NK-92 (cell line): ENCODE measurements around the gene COX6A1.

ENCODE experiments used
- DNase-seq: peaks from one replicate; lab custom pipeline; 2025; ENCODE audit not compliant: unreplicated experiment; lab: John Stamatoyannopoulos, UW

COX6A1 gene

DNA sequence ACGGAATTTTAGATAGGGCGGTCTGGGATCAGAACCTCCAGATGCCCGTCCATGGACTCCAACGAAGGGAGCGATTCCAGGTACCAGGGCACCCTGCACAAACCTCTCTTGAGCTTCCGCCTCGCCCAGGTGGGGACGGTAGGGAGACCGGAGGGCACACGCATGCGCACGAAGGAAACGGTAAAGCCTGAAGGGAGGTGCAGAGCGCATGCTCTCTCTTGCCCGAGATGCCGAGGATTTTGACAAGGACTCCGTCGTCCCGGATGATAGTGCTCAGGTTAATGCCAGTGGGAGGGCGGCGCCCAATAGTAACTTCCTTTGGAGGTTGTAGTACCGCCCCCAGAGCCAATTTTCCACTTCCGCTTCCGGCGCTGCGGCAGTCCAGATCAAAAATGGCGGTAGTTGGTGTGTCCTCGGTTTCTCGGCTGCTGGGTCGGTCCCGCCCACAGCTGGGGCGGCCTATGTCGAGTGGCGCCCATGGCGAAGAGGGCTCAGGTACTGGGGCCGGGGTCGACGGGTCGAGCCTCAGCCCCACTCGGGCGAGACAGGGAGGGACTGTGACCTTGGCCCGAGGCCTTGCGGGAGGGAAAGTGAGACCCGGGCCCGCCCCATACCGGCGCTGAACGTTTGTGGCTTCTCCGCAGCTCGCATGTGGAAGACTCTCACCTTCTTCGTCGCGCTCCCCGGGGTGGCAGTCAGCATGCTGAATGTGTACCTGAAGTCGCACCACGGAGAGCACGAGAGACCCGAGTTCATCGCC, at the start of gene COX6A1:
Gene COX6A1 (plus strand): TSS at position 379 of the 760 bp plus-strand sequence. CDS start 14 bp downstream, at position 393.
- peak; percentile 80 for DNase-seq

DNA sequence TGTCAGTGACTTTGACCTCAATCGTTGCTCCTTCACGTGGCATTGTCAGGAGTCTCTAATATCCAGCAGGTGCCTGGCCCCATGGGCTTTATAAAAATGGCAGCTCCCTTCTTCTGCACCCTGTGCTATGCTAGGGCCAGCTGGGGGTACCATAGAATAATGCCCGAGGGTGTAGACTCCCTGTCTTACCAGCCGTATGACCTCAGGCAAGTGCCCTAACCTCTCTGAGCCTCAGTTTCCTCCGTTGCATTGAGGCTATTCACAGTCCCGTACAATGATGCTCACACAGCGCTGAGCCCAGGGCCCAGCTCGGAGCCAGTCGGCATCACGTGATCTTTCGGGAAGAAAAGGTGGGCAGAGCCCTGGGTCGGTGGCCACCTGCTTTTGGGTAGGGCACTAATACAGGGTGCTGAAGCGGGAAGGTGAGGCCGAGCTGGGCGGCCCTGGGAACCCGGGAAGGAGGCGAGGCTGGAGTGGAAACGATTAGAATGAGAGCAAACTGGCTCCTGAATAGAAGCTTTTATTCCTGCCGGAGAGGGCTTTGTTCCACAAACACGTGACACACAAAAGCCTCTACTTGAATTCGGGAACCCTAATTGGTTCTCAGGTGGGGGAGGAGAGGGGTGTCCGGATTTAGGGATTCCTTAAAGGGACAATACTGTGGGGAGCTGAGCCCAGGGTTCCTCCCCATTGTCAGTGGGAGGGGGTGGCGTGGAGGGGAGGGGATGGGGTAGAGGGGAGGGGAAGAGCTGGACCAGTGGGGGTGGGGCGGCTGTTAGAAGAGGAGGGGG, 49.0 kb upstream of the COX6A1 start:
- no peak for DNase-seq

DNA sequence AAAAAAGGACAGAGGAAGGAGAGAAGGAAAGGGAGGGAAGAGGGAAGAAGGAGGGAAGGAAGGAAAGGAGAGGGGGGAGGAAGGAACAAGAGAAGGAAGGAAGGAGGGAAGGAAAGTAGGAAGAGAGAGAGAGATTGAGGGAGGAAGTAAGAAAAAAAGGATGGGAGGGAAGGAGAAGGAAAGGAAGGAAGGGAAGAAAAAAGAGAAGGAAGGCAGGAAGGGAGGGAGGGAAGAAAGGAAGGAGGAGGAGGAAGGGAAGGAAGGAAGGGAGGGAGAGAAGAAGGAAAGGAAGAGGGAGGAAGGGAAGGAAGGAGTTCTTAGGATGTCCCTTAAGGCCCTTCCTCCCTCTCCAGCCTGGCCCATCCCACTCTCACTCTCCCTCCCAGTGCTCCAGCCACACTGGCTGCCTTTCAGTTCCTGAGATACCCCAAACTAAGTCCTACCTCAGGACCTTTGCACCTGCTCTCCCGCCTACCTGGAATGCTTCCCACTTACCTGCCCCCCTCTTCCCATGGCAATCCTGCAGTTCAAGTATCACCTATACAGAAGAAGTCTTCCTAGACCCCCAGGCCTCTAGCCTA, 47.3 kb upstream of the COX6A1 start:
- DNase-seq = no peak

DNA sequence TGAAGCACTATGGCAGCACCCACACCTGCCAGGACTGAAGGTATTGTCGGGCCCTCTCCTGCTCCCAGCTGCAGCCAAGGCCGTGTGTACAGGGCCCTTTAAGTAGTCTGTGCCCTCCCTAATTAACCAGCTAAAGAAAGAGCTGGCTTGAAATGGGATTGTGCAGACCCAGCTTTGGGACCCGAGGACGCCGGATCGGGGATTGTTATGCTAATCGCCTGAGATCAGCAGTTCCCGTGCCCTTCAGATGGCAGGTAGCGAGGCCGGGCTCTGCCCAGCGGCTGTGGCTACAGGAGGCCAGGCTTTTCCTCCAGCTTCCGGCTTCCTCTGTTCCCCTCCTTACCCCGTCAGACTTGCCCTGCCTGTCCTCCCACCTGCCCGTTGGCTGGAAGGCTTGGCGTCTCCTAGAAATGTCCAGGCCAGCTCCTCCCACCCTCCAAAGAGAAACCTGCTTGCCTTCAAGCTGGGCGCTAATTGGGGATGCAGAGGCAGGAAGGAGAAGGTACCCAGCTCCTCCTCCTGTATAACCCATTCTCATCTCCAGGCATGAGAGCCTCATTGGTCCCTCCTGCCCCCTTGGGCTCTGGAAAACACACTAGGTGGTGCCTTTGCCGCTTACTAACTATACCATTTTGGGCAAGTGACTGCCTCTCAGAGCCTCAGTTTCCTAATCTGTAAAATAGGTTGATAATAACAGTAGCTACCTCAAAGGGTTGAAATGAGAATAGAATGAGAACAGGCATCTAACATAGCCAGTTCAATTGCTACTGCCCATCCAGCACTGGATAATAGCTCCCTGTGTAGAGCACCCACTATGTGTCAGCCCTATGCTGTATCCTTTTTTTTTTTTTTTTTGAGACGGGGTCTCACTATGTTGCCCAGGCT, 43.2 kb upstream of the COX6A1 start:
- DNase-seq = no peak

DNA sequence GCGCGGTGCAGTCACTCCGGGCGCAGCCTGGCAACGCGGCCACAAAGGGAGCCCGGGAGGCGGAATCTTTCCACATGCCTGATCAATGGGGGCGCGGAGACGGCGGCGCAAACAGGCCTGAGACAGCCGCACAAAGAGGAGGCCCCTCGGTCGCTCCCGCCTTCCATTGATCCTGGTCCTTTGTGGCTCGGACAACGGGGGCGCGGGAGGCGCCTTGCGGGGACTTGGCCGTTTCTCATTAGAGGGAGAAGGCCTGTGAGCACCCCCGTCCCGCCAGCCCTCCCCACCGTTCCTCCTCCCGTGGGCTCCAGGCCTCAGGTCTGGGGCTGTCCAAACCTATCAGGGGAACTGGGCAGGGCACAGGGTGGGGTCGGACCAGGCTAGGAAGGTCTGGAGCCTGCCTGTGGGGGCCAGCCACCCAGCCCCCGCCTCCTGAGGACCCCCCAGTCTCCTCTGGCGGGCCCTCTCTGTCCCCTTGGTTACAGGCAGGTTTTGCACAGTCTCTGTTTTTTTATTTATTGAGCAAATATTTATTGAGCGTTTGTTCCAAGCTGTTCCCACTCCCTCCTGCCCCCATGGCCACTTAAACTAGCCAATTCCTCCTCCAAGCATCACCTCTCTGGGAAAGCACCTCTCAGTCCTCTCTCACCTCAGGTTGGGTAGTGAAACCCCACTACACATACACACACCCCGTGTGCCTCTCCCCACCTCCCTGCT, 39.9 kb upstream of the COX6A1 start:
- no peak for DNase-seq

DNA sequence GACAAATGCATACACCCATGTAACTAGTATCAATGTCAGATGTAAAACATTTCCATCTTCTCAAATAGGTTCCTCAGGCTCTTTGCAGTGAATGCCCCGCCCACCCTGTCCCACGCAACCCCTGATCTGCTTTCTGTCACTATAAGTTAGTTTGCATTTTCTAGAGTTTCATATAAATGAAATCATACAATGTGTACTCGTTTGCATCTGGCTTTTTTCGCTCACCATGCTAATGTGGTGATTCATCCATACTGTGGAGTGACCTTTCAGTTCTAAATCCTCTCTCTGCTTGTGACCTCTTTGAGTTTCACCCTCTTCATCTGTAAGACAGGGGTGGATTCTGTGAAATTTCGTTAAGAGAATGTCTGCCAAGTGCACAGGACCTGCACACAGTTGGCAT, 38.4 kb upstream of the COX6A1 start:
- DNase-seq = no peak

DNA sequence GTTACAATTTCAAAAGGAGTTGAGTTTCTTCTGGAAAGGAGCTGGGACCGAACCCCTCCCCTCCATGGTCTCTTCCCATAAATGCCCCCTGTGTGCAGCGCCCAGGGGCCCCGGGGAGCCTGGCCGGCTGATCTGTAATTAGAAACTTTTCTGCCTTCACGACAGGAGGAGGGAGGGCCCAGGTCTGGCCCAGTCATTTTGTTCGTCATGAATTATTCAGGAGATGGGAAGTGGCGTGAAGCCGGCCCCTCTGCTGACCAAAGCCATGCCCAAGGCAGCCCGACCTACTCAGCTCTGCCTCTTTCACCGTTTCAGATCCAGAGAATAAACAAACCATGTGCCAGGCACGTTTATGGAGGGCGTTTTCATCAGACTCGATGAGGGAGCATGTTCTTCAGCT, 35.7 kb upstream of the COX6A1 start:
- DNase-seq = no peak

DNA sequence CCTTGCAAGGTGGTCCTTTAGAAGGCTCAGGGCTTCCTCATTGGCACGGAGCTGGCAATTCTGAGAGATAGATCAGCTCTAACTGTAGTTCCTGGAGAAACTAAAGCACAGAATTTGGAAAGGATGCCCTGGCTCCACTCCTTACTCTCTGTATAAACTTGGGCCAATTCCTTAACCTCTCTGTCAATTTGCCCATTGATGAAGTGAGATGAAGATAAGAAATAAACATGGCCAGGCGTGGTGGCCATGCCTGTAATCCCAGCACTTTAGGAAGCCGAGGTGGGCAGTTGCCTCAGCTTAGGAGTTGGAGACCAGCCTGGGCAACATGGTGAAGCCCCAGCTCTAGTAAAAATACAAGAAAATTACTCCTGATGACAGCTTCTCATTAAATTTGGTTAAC, 34.0 kb upstream of the COX6A1 start:
- DNase-seq = no peak

- no peak for DNase-seq
Measured at GRCh38 chr12:120404271-120404670, 33.6 kb upstream of the COX6A1 start.

- no peak for DNase-seq
Measured at GRCh38 chr12:120406069-120406468, 31.8 kb upstream of the COX6A1 start.

DNA sequence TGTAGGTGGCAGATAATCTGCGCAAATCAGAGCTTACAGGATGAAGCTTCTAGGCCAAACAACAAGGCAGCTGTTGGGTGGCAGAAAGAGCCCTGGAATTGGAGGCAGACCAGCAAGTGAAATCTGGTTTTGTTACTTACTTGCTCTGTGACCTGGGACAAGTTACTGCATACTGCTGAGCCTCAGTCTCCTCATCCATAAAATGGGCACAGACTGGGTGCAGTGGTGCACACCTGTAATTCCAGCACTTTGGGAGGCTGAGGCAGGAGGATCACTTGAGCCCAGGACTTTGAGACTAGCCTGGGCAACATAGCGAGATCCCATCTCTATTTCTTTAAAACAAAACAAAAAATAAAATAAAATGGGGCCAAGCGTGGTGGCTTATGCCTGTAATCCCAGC, 31.4 kb upstream of the COX6A1 start:
- DNase-seq = no peak

- no peak for DNase-seq
Measured at GRCh38 chr12:120408771-120409170, 29.1 kb upstream of the COX6A1 start.

- DNase-seq = no peak
Measured at GRCh38 chr12:120412421-120412820, 25.5 kb upstream of the COX6A1 start.

DNA sequence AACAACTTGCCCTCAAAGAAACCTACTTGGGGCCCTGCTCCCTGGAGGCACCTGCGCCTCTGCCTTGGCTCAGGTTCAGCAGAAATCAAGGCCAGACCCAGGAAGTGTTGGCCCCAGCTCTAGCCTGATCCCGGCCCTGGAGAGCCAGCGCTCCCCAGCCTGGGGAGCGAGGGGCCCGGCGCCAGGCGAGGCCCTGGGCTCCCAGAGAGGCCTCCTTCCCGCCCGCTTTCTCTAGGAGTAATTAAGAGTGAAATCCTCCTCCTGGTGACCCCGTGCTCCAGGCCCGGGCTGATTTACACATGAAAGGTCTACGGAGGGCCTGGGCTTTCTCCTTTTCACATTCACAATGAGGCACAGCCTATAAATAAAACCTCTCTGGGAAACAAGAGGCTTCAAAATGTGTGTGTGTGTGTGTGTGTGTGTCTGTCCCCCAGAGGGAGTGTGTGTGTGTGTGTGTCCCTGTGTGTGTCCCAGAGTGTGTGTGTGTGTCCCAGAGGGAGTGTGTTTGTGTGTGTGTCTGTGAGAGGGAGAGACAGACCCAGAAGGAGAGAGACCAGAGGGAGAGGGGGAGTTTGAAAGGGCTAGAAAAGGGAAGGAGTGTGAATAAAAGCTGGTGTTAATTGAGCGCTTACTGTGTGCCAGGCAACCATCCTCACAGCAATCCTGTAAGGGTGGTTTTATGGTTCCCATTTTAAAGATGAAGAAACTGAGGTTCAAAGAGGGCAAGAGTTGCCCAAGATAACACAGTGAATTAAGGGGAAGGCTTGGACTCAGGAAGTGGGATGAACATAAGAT, 23.8 kb upstream of the COX6A1 start:
- no peak for DNase-seq

DNA sequence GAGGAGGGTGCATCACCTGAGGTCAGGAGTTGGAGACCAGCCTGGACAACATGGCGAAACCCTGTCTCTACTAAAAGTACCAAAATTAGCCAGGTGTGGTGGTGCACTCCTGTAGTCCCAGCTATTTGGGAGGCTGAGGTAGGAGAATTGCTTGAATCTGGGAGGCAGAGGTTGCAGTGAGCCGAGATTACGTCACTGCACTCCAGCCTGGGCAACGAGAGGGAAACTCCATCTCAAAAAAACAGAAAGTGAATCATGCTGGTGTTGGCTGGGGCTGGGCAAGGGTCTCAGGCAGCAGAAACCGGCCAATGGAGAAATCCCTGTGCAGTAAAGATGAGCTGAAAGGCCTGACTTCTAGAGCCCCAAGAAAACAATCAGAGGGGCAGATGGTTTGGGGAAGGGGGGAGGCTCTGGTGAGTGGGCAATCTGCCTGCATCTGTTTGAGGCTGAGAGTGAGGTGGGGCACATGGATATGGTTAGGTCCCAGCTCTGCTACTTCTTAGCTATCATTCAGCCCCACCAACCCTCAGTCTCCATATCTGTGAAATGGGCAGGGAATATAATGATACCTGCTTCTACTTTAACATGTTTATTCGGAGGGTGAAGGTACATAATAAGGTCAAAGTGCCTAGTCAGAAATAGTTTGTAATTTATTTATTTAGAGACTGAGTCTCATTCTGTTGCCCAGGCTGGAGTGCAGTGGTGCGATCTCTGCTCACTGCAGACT, 21.3 kb upstream of the COX6A1 start:
- DNase-seq = no peak

DNA sequence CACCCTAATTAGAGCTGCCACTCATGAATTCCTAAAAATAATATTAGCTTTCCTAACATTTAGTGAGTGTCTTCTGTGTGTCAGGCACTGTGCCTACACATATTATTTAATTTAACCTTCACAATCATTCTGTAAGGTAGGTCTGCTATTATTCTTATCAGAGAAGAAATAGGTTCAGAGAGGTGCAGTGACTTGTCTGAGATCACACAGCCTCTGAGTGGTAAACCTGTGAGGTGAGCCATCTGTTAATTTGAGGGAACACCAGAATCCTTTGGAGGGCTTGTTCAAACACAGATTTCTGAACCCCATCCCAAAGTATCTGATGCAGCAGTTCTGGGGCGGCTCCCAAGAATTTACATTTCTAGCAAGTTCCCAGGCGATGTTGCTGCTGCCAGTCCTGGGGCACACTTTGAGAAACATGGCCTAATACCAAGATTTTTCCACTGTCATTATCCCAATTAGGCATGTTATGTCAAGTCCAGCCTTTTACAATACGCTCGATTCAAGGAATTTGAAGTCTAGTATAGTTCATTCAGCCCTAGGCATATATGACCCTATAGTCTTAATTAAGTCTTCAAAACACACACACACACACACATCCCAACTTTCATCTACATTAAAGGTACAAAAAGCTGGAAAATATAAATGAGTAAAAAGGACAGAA, 19.9 kb upstream of the COX6A1 start:
- no peak for DNase-seq

DNA sequence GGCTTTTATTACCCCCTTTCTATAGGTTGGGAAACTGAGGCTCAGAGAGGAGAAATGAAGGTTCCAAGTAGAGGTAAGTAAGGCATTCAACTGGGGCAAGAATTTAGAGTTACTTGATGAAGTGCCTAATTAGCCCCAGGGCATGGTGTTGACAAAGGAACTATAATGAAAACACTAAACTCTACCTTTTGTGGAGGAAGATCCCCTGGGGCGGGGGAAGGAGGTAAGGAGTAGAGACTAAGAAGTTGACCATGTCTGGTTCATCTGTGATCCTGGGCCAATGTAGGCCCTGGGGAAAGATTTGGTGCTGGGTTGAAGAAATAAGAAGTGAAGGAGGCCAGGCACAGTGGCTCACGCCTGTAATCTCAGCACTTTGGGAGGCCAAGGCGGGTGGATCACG, 16.2 kb upstream of the COX6A1 start:
- DNase-seq = no peak

DNA sequence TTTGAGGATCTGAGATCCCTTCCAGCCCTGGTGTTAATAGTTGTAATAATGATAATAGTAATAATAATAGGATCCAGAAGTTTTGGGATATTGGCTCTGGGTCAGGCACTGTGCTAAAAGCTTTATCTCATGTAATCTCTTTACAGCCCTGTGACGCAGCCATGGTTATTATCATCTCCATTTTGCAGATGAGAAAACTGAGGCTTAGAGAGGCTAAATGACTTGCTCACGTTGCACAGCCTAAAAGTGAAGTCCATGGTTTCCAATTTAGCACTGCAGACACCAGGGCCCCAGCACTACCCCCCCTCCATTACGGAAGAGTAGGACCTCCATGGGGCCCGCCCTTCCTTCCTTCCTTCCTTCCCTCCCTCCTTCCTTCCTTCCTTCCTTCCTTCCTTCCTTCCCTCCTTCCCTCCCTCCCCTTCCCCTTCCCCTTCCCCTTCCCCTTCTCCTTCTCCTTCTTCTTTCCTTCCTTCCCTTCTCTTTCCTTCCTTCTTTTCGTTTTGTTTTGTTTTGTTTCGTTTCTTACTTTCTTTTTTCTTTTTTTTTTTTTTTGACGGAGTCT, 14.9 kb upstream of the COX6A1 start:
- DNase-seq = no peak
